Activated CD4-positive, CD25-positive, alpha-beta regulatory T cell treated with anti-CD3 and anti-CD28 coated beads, Interleukin-2, amount 50 U/mL, for 16 hours (primary cell): Measurements from ENCODE around the gene GNG3.
"Not testable (repeated sequence)": the region's sequence is repeated elsewhere in the genome, so short reads cannot be mapped to it uniquely, and the experiment has no call there.

ENCODE experiments used
- DNase-seq: peaks from one replicate; pipeline ENCODE4 v3.0.0-alpha.2; 2020; ENCODE audit warnings: low read depth, low spot score

GNG3 gene

GRCh38 chr11:62707277-62707861 lies at the start of gene GNG3, which contains the start of gene BSCL2:
TSS of gene GNG3 (plus strand) at chr11:62707676. CDS start at chr11:62708296, 620 bp downstream.
TSS of gene BSCL2 (minus strand) at chr11:62707424. CDS start at chr11:62707195, 229 bp downstream.
- DNase-seq = no peak

- no peak for DNase-seq
These were observed 42.9 kb upstream of the GNG3 start for GRCh38 chr11:62664405-62665074.

- peak; percentile 91 for DNase-seq
These were observed 42.3 kb upstream of the GNG3 start, which contains the start of the genes C11orf98 and CSKMT for GRCh38 chr11:62665075-62665598. TSS of gene C11orf98 (minus strand) at chr11:62665210. CDS start at chr11:62665169, 41 bp downstream. TSS of gene CSKMT (plus strand) at chr11:62665312. CDS start at chr11:62665880, 568 bp downstream.

- DNase-seq = peak; percentile 30
These were observed 41.7 kb upstream of the GNG3 start for GRCh38 chr11:62665599-62666258.

- no peak for DNase-seq
These were observed 41.1 kb upstream of the GNG3 start for GRCh38 chr11:62666259-62666926.

- DNase-seq = no peak
These were observed 40.0 kb upstream of the GNG3 start for GRCh38 chr11:62667460-62667859.

GRCh38 chr11:62669420-62670161 lies 37.9 kb upstream of the GNG3 start:
- no peak for DNase-seq

- DNase-seq = no peak
These were observed 36.3 kb upstream of the GNG3 start for GRCh38 chr11:62671236-62671607.

- DNase-seq = peak; percentile 47
These were observed 35.7 kb upstream of the GNG3 start, which contains the start of the genes LBHD1 and UQCC3 for GRCh38 chr11:62671608-62672389. TSS of gene LBHD1 (minus strand) at chr11:62672267. CDS start at chr11:62670031, 2,236 bp downstream. TSS of gene UQCC3 (plus strand) at chr11:62671673. CDS start at chr11:62671746, 73 bp downstream.

- no peak for DNase-seq
These were observed 34.3 kb upstream of the GNG3 start for GRCh38 chr11:62673196-62673525.

- DNase-seq = not testable (repeated sequence)
These were observed 32.1 kb upstream of the GNG3 start for GRCh38 chr11:62675415-62675814.

GRCh38 chr11:62676698-62677097 lies 30.8 kb upstream of the GNG3 start:
- no peak for DNase-seq

- no peak for DNase-seq
These were observed 30.3 kb upstream of the GNG3 start for GRCh38 chr11:62677156-62677555.

GRCh38 chr11:62677714-62678113 lies 29.8 kb upstream of the GNG3 start:
- DNase-seq = no peak

- no peak for DNase-seq
These were observed 29.1 kb upstream of the GNG3 start for GRCh38 chr11:62678433-62678769.

GRCh38 chr11:62678770-62679696 lies 28.4 kb upstream of the GNG3 start, which contains the start of gene UBXN1:
TSS of gene UBXN1 (minus strand) at chr11:62679073. CDS start at chr11:62678923, 150 bp downstream.
- peak; percentile 69 for DNase-seq

GRCh38 chr11:62680825-62681240 lies 26.6 kb upstream of the GNG3 start:
- no peak for DNase-seq

GRCh38 chr11:62682518-62682917 lies 25.0 kb upstream of the GNG3 start:
- no peak for DNase-seq
